Esophagus muscularis mucosa (tissue), 4 donors: ENCODE data around the gene BET1L.

Source experiments
- EP300 ChIP-seq: sonication (generic); formaldehyde crosslinking; IDR thresholded peaks from one replicate; pipeline ENCODE4 v1.6.1; 2017; ENCODE audit warnings: antibody characterized with exemption
- POLR2A ChIP-seq: fragments of 450-650 bp; IDR thresholded peaks from one replicate; pipeline ENCODE4 v1.6.1; 2017; ENCODE audit warnings: antibody characterized with exemption, moderate library complexity, mild to moderate bottlenecking, low read depth
- POLR2AphosphoS5 ChIP-seq, 2 donors: sonication (generic); formaldehyde crosslinking; IDR thresholded peaks; one replicate each; pipeline ENCODE4 v1.6.1; 2017; ENCODE audit warnings: antibody characterized with exemption in 2 of 2
- TF ChIP-seq, protein P1 (sequence below), 3 experiments: fragments of 200-600 bp in 2 of 3; fragments of 450-650 bp in 1 of 3; sonication (generic) in 2 of 3; IDR thresholded peaks; one replicate each; pipeline ENCODE4 v1.5.1; 2017 to 2019; ENCODE audit warnings: antibody characterized with exemption in 3 of 3, mild to moderate bottlenecking in 2 of 3, moderate library complexity in 1 of 3

- TF ChIP-seq, protein P1, sequence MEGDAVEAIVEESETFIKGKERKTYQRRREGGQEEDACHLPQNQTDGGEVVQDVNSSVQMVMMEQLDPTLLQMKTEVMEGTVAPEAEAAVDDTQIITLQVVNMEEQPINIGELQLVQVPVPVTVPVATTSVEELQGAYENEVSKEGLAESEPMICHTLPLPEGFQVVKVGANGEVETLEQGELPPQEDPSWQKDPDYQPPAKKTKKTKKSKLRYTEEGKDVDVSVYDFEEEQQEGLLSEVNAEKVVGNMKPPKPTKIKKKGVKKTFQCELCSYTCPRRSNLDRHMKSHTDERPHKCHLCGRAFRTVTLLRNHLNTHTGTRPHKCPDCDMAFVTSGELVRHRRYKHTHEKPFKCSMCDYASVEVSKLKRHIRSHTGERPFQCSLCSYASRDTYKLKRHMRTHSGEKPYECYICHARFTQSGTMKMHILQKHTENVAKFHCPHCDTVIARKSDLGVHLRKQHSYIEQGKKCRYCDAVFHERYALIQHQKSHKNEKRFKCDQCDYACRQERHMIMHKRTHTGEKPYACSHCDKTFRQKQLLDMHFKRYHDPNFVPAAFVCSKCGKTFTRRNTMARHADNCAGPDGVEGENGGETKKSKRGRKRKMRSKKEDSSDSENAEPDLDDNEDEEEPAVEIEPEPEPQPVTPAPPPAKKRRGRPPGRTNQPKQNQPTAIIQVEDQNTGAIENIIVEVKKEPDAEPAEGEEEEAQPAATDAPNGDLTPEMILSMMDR (IDR thresholded peaks at IDR 0.05) = no peak
- TF ChIP-seq POLR2A = no peak
- no peak for TF ChIP-seq EP300
- TF ChIP-seq POLR2AphosphoS5 (IDR thresholded peaks at IDR 0.05) = peak; percentile 87 to 91
These were observed 29.9 kb upstream of the BET1L start, which contains the start of gene PSMD13 for GRCh38 chr11:236774-237767.
